H1 (cell line): ENCODE results near the gene EVC2. TPM values are rescaled to one million over a fixed set of nuclear protein-coding genes. Genes with fewer than 3 reads are reported as not detected.

Source experiments
- ASH2L ChIP-seq: fragments of 200-600, 300-600 bp; sonication (generic); IDR thresholded peaks from one replicate; pipeline ENCODE4 v1.7.1; 2017; ENCODE audit warnings: low read length
- CBX5 ChIP-seq: fragments of 300-800, 300-1000 bp; sonication (generic); IDR thresholded peaks from 2 replicates; pipeline ENCODE4 v1.7.1; 2016; ENCODE audit warnings: antibody characterized with exemption, low read length, low read depth
- PHF8 ChIP-seq: fragments of 200-600 bp; sonication (generic); conservative IDR thresholded peaks from 2 replicates; pipeline ENCODE4 v1.7.1; 2012; ENCODE audit warnings: low read depth, mild to moderate bottlenecking, inconsistent platforms, low read length, moderate library complexity
- RFX5 ChIP-seq: IDR thresholded peaks from 2 replicates; pipeline ENCODE4 v1.6.1; 2011; ENCODE audit warnings: low read depth, low read length, improper control_type of control experiment, borderline replicate concordance
- SP4 ChIP-seq: IDR thresholded peaks from 2 replicates; pipeline ENCODE4 v1.6.1; 2012; ENCODE audit warnings: low read length, inconsistent platforms
- YY1 ChIP-seq: IDR thresholded peaks from 2 replicates; pipeline ENCODE4 v1.6.1; 2011; ENCODE audit warnings: low read depth, mild to moderate bottlenecking, low read length
- polyA plus RNA-seq, 7 experiments: library from polyadenylated mRNA; depleted of rRNA in 3 of 7; stranded (reverse) in 5 of 7; unstranded in 2 of 7; fragments of >200 nt in 5 of 7; fragments of 200-250 nt in 2 of 7; gene quantifications; 1 replicate in 5 of 7; 2 replicates in 1 of 7; 4 replicates in 1 of 7; pipeline versions ENCODE4 v1.2.1 to v1.2.3, GENCODE V29; 2011 to 2013; ENCODE audit warnings: missing spikeins in 2 of 7, mixed read lengths in 2 of 7
- total RNA-seq: library from RNA; stranded (reverse); fragmentation: NEBNext Ultra II Directional; extraction: Animal tissue kit (Norgen Biotek cat#: 25700); gene quantifications from 2 replicates; pipeline ENCODE4 v1.2.1, GENCODE V29; 2021
- TF ChIP-seq, protein P1 (sequence below): IDR thresholded peaks from 2 replicates; pipeline ENCODE4 v1.6.1; 2012; ENCODE audit warnings: inconsistent platforms
- TF ChIP-seq, protein P2 (sequence below): IDR thresholded peaks from 2 replicates; pipeline ENCODE4 v1.6.1; 2011; ENCODE audit warnings: low read depth, mild to moderate bottlenecking, low read length; ENCODE audit not compliant: insufficient read depth

Gene EVC2
- total and polyA plus RNA-seq, 2 of the 8 experiments (the other 6 are each of a cell fraction or from before 2014, with no cell fraction given) = 0.73 to 5.9 TPM

DNA sequence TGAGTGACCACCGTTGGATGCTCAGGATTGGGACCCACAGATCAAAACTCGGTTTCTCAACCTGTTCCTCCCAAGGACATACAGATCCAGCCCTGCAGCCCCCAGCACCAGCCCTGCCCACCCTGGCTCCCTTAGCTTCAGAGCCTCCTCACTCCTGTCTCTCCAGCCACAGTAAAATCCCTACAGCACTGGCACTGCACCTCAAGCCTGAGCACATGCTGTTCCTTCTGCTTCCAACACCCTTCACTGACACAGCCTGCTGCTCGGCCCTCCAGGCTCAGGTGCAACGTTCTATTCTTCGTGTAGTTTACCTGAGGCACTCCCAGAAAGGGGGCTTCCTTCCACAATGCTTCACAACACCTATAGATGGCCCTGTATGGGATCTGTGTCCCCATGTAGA, 163.6 kb downstream of the EVC2 start (continued):
- TF ChIP-seq, protein P1, sequence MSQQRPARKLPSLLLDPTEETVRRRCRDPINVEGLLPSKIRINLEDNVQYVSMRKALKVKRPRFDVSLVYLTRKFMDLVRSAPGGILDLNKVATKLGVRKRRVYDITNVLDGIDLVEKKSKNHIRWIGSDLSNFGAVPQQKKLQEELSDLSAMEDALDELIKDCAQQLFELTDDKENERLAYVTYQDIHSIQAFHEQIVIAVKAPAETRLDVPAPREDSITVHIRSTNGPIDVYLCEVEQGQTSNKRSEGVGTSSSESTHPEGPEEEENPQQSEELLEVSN = no peak
- TF ChIP-seq CBX5 (no peak), PHF8 (no peak), SP4 (no peak), YY1 (no peak), ASH2L (no peak), RFX5 (no peak)
- TF ChIP-seq, protein P2, sequence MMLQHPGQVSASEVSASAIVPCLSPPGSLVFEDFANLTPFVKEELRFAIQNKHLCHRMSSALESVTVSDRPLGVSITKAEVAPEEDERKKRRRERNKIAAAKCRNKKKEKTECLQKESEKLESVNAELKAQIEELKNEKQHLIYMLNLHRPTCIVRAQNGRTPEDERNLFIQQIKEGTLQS = no peak
- TF ChIP-seq, all 59 proteins: peak for 0
